Keratinocyte (primary cell): Measurements from ENCODE around the gene SEPTIN5. TPM values are rescaled to one million over a fixed set of nuclear protein-coding genes. Genes with fewer than 3 reads are reported as not detected.

Experiments
- DNase-seq: peaks from one replicate; pipeline ENCODE4 v3.0.0-alpha.2; 2011; ENCODE audit warnings: low read depth, missing footprints, low spot score
- FAIRE-seq: peaks from 2 replicates; lab custom pipeline; 2011; peaks lifted over from hg19 to GRCh38; lab: Jason Lieb, UNC
- H2AFZ ChIP-seq: 2 replicates; pipeline ENCODE4 v1.6.0; 2012; ENCODE audit warnings: low read length, control low read depth, inconsistent platforms; ENCODE audit not compliant: control insufficient read depth
- H3K27ac ChIP-seq: 2 replicates; pipeline ENCODE4 v1.5.1; 2011; ENCODE audit warnings: low read length; ENCODE audit not compliant: control insufficient read depth, insufficient read depth
- H3K27me3 ChIP-seq: 3 replicates; pipeline ENCODE4 v1.6.0; 2011; ENCODE audit warnings: low read length; ENCODE audit not compliant: control insufficient read depth, insufficient read depth; ENCODE audit errors: extremely low read depth
- H3K36me3 ChIP-seq, 2 experiments: 2 replicates in 1 of 2; 3 replicates in 1 of 2; pipeline ENCODE4 v1.5.1; 2011; ENCODE audit warnings: low read length in 2 of 2, mild to moderate bottlenecking in 1 of 2; ENCODE audit not compliant: control insufficient read depth in 2 of 2, insufficient read depth in 2 of 2; ENCODE audit errors: extremely low read depth in 1 of 2
- H3K4me1 ChIP-seq: 3 replicates; pipeline ENCODE4 v1.5.1; 2011; ENCODE audit warnings: low read length; ENCODE audit not compliant: control insufficient read depth, insufficient read depth; ENCODE audit errors: extremely low read depth
- H3K4me2 ChIP-seq: 3 replicates; pipeline ENCODE4 v1.6.0; 2011; ENCODE audit warnings: low read depth, low read length; ENCODE audit not compliant: control insufficient read depth, insufficient read depth; ENCODE audit errors: extremely low read depth
- H3K4me3 ChIP-seq, 3 experiments: fragments of 200-600 bp in 1 of 3; sonication (generic) in 1 of 3; 2 replicates in 2 of 3; 3 replicates in 1 of 3; pipeline ENCODE4 v1.5.1; 2011 to 2016; ENCODE audit warnings: low read length in 3 of 3, mild to moderate bottlenecking in 3 of 3, control low read depth in 2 of 3, inconsistent platforms in 1 of 3, low read depth in 1 of 3, mixed read lengths in 1 of 3, mixed run types in 1 of 3, moderate library complexity in 1 of 3; ENCODE audit not compliant: control insufficient read depth in 2 of 3, insufficient read depth in 2 of 3; ENCODE audit errors: extremely low read depth in 1 of 3
- H3K79me2 ChIP-seq: 2 replicates; pipeline ENCODE4 v1.6.0; 2012; ENCODE audit warnings: low read length; ENCODE audit not compliant: control insufficient read depth, insufficient read depth
- H3K9ac ChIP-seq: 3 replicates; pipeline ENCODE4 v1.6.0; 2011; ENCODE audit warnings: low read length; ENCODE audit not compliant: control insufficient read depth, insufficient read depth; ENCODE audit errors: extremely low read depth
- H3K9me1 ChIP-seq: 3 replicates; pipeline ENCODE4 v1.6.0; 2011; ENCODE audit warnings: low read length; ENCODE audit not compliant: control insufficient read depth, insufficient read depth; ENCODE audit errors: extremely low read depth
- H3K9me3 ChIP-seq: 2 replicates; pipeline ENCODE4 v1.5.1; 2012; ENCODE audit warnings: low read depth, low read length; ENCODE audit not compliant: control insufficient read depth
- H4K20me1 ChIP-seq: 3 replicates; pipeline ENCODE4 v1.6.0; 2011; ENCODE audit warnings: low read length; ENCODE audit not compliant: control insufficient read depth, insufficient read depth; ENCODE audit errors: extremely low read depth
- CTCF ChIP-seq, 3 experiments: IDR thresholded peaks in 1 of 3; conservative IDR thresholded peaks in 1 of 3; optimal IDR thresholded peaks in 1 of 3; 2 replicates in 2 of 3; 3 replicates in 1 of 3; pipeline versions ENCODE3 to v1.5.1; 2011; ENCODE audit warnings: low read length in 3 of 3, mild to moderate bottlenecking in 3 of 3, moderate library complexity in 2 of 3, control low read depth in 1 of 3, inconsistent platforms in 1 of 3; ENCODE audit not compliant: insufficient read depth in 2 of 3; ENCODE audit errors: extremely low read depth in 1 of 3
- EZH2 ChIP-seq: IDR thresholded peaks from one replicate; pipeline ENCODE4 v1.6.1; 2012; ENCODE audit warnings: inconsistent platforms, mild to moderate bottlenecking, low read length, moderate library complexity
- dilution Hi-C: fragments of 300-500 bp; cut with MboI; formaldehyde crosslinking; loops from one replicate; pipeline ENCODE4 v1.7.0; 2020; ENCODE audit warnings: low sequenced_read_pairs; ENCODE audit not compliant: extremely low pct_ligation_motif_present
- polyA plus RNA-seq, 5 experiments: library from polyadenylated mRNA; depleted of rRNA in 3 of 5; stranded (reverse) in 3 of 5; stranded (forward) in 1 of 5; unstranded in 1 of 5; fragments of >200 nt; gene quantifications; 1 replicate in 1 of 5; 2 replicates in 3 of 5; 3 replicates in 1 of 5; pipeline versions ENCODE4 v1.2.1 to v1.2.3, GENCODE V29; 2011 to 2012; ENCODE audit warnings: missing spikeins in 2 of 5, low read depth in 1 of 5, low replicate concordance in 1 of 5

SEPTIN5 gene
- polyA plus RNA-seq, 1 donor (not counting 4 experiments of a cell fraction or from before 2014, with no cell fraction given): 2.2 TPM

DNA sequence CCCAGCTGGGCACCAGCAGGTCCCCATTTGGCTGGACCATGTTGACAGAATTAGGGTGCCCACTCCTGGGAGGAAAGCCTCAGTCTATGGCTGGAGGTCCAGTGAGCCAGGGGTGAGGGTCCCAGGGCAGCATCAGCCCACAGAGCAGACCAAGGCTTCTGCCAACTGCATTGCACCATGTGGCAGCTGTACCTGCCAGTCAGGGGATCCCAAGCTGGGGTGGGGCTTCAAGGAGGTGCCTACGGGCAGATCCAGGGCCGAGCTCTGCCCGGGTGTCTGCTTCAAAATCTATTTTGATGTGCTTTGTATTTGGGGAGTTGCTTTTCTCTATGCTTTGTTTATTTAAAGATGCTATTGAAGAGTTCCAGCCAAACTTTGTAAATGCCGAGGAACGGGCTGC lies 19.5 kb downstream of the SEPTIN5 start:
- TF ChIP-seq CTCF (optimal IDR thresholded peaks at IDR 0.05 in 1 of 3, IDR thresholded peaks at IDR 0.05 in 1 of 3, conservative IDR thresholded peaks at IDR 0.05 in 1 of 3; ENCODE audit: extremely low read depth in 1 of 3, insufficient read depth in 2 of 3, low read length in 3 of 3): no peak
- TF ChIP-seq EZH2: no peak
- no peak for FAIRE-seq
- Histone ChIP-seq H3K27me3 (peaks cover 2% of the 10 kb centered on the region), H3K79me2 (no peaks in the 10 kb centered on the region), H3K4me3 (no peak overlapping the region), H3K4me2 (no peak overlapping the region), H3K27ac (no peak overlapping the region), H4K20me1 (peaks cover 5% of the 10 kb centered on the region), H3K9me3 (no peaks in the 10 kb centered on the region), H3K4me1 (no peaks in the 10 kb centered on the region), H3K9me1 (no peaks in the 10 kb centered on the region), H3K36me3 (no peaks in the 10 kb centered on the region), H3K9ac (no peak overlapping the region), H2AFZ (no peak overlapping the region)
- no peak for DNase-seq
- dilution Hi-C loops: no loop called here

DNA sequence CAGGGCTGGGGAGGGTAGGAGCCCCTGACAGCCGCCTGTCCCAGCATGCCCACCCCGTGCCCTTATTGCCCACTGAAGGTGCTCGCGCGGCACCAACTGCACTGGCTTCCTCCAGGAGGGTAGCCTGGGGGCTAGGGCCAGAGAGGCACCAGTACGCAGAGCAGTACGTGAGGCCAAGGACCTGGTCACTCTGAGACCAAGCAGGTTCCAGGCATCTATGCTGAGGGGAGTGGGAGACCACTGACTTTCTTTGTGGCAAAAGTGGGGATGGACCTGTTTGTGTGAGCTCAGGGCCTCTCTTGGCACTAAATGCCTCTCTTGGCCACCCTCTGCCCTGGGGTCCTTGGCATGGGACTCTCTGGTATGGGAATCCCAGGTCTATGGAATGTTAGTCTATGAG lies 19.9 kb downstream of the SEPTIN5 start:
- Histone ChIP-seq H3K27me3 (peaks cover 2% of the 10 kb centered on the region), H3K9ac (no peak overlapping the region)
- FAIRE-seq: no peak

More for the DNA sequence above, 19.9 kb downstream of the SEPTIN5 start:
- Histone ChIP-seq H3K9me1 (no peaks in the 10 kb centered on the region), H3K4me2 (no peak overlapping the region), H3K27ac (no peak overlapping the region), H3K4me3 (no peak overlapping the region), H3K9me3 (no peaks in the 10 kb centered on the region), H3K4me1 (no peaks in the 10 kb centered on the region), H3K36me3 (no peaks in the 10 kb centered on the region), H2AFZ (no peak overlapping the region), H3K79me2 (no peaks in the 10 kb centered on the region), H4K20me1 (peaks cover 5% of the 10 kb centered on the region)
- no peak for DNase-seq
- dilution Hi-C loops: no loop called here
- no peak for TF ChIP-seq CTCF (optimal IDR thresholded peaks at IDR 0.05 in 1 of 3, IDR thresholded peaks at IDR 0.05 in 1 of 3, conservative IDR thresholded peaks at IDR 0.05 in 1 of 3; ENCODE audit: extremely low read depth in 1 of 3, insufficient read depth in 2 of 3, low read length in 3 of 3)
- TF ChIP-seq EZH2: no peak
